Kidney (tissue), 14 donors: ENCODE measurements around the gene USF2. TPM values are rescaled to one million over a fixed set of nuclear protein-coding genes. Genes with fewer than 3 reads are reported as not detected.
A peak's percentile ranks its signal among the peaks of the same experiment; 100 is the strongest.

Experiments
- DNase-seq, 5 donors: peaks; one replicate each; pipeline ENCODE4 v3.0.0-alpha.2; 2013 to 2020
- FAIRE-seq: peaks from 2 replicates; lab custom pipeline; 2012; peaks lifted over from hg19 to GRCh38; lab: Jason Lieb, UNC
- H3K27ac ChIP-seq, 2 donors: one replicate each; pipeline ENCODE4 v1.7.0; 2013; ENCODE audit warnings: low read depth in 2 of 2, low read length in 2 of 2, inconsistent platforms in 1 of 2
- H3K27me3 ChIP-seq: one replicate; pipeline ENCODE4 v1.7.1; 2013; ENCODE audit warnings: low read length, inconsistent platforms; ENCODE audit not compliant: control insufficient read depth, insufficient read depth
- H3K36me3 ChIP-seq, 3 donors: one replicate each; pipeline versions ENCODE4 v1.7.0 to v1.7.1; 2013; ENCODE audit warnings: low read length in 3 of 3, control low read depth in 1 of 3, inconsistent platforms in 1 of 3; ENCODE audit not compliant: insufficient read depth in 3 of 3, control insufficient read depth in 2 of 3
- H3K4me1 ChIP-seq, 3 donors: one replicate each; pipeline versions ENCODE4 v1.7.0 to v1.7.1; 2013; ENCODE audit warnings: low read length in 3 of 3, inconsistent platforms in 1 of 3, low read depth in 1 of 3; ENCODE audit not compliant: control insufficient read depth in 2 of 3, insufficient read depth in 2 of 3
- H3K4me3 ChIP-seq, 3 donors: one replicate each; pipeline versions ENCODE4 v1.7.0 to v1.8.1; 2013; ENCODE audit warnings: low read length in 3 of 3, control low read depth in 1 of 3, inconsistent platforms in 1 of 3
- H3K9ac ChIP-seq, 3 donors: one replicate each; pipeline versions ENCODE4 v1.7.0 to v1.7.1; 2013; ENCODE audit warnings: low read length in 3 of 3, control low read depth in 1 of 3, inconsistent platforms in 1 of 3
- H3K9me3 ChIP-seq, 3 donors: one replicate each; pipeline versions ENCODE4 v1.7.0 to v1.7.1; 2013; ENCODE audit warnings: low read length in 3 of 3, control low read depth in 1 of 3, inconsistent platforms in 1 of 3; ENCODE audit not compliant: control insufficient read depth in 2 of 3, insufficient read depth in 1 of 3
- intact Hi-C: fragments of 100-400 bp; cut with DNase I; formaldehyde crosslinking; loops from one replicate; pipeline ENCODE4 v1.11.1; 2022
- polyA plus RNA-seq: library from polyadenylated mRNA; stranded (reverse); fragments of 350-450 nt; fragmentation: Illumina TruSeq; extraction: RNeasy Lipid Tissue Mini Kit (QIAGEN cat#74804); gene quantifications from one replicate; pipeline ENCODE4 v1.2.3, GENCODE V29; 2014; ENCODE audit warnings: low read depth, low replicate concordance; ENCODE audit not compliant: insufficient read depth
- total RNA-seq: library from RNA; stranded (reverse); fragmentation: NEBNext Ultra II Directional; extraction: Animal tissue kit (Norgen Biotek cat#: 25700); gene quantifications from one replicate; pipeline ENCODE4 v1.2.1, GENCODE V29; 2021
- TF ChIP-seq, protein P1 (sequence below): IDR thresholded peaks from 3 replicates; pipeline ENCODE4 v1.5.1; 2012; ENCODE audit warnings: mild to moderate bottlenecking, moderate library complexity, borderline replicate concordance; ENCODE audit not compliant: insufficient read depth; ENCODE audit errors: extremely low read depth
- donor health status: control.
- donor health status: control.
- donor health status: control.
- donor health status: control.
- donor health status: control.
- donor health status: DM: yes; HTN: yes; CAD: no.
- donor health status: Normal renal cell carcinoma (clear cell type).

The USF2 gene
- total and polyA plus RNA-seq, 2 donors from 2014 or later: 82.8 to 118 TPM

DNA sequence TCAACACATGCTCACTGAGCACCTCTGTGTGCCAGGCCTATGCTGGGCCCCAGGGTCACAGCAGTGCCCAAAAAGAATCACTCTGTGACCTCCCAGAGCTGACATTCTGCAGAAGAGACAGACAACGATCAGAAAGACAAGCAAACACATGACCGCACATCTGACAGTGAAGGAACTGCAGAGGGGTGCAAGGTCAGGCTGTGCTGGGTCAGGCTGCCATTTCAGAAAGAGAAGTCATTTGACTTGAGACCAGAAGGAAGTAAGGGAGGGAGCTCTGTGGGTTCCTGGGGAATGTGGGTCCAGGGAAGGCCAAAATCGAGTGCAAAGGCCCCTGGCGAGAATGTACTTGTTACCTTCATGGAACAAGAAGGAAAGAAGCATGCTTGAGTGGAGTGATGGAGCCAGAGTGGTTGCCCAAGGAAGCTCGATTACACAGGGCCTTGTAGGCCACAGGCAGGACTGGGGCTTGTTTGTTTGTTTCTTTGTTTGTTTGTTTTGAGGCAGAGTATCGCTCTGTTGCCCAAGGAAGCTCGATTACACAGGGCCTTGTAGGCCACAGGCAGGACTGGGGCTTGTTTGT lies 48.8 kb downstream of the USF2 start:
- TF ChIP-seq, protein P1, sequence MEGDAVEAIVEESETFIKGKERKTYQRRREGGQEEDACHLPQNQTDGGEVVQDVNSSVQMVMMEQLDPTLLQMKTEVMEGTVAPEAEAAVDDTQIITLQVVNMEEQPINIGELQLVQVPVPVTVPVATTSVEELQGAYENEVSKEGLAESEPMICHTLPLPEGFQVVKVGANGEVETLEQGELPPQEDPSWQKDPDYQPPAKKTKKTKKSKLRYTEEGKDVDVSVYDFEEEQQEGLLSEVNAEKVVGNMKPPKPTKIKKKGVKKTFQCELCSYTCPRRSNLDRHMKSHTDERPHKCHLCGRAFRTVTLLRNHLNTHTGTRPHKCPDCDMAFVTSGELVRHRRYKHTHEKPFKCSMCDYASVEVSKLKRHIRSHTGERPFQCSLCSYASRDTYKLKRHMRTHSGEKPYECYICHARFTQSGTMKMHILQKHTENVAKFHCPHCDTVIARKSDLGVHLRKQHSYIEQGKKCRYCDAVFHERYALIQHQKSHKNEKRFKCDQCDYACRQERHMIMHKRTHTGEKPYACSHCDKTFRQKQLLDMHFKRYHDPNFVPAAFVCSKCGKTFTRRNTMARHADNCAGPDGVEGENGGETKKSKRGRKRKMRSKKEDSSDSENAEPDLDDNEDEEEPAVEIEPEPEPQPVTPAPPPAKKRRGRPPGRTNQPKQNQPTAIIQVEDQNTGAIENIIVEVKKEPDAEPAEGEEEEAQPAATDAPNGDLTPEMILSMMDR: no peak
- FAIRE-seq: no peak
- H3K9ac ChIP-seq: no peak overlapping the region
- no peaks in the 10 kb centered on the region for H3K36me3 ChIP-seq
- peaks cover 0 to 5% (median 2%) of the 10 kb centered on the region in 3 donors for H3K9me3 ChIP-seq
- intact Hi-C loops: no loop called here
- no peaks in the 10 kb centered on the region for H3K27me3 ChIP-seq
- H3K27ac ChIP-seq: no peak overlapping the region
- no peak overlapping the region for H3K4me3 ChIP-seq
- no peak for DNase-seq
- peaks cover 0 to 6% (median 0%) of the 10 kb centered on the region in 3 donors for H3K4me1 ChIP-seq

DNA sequence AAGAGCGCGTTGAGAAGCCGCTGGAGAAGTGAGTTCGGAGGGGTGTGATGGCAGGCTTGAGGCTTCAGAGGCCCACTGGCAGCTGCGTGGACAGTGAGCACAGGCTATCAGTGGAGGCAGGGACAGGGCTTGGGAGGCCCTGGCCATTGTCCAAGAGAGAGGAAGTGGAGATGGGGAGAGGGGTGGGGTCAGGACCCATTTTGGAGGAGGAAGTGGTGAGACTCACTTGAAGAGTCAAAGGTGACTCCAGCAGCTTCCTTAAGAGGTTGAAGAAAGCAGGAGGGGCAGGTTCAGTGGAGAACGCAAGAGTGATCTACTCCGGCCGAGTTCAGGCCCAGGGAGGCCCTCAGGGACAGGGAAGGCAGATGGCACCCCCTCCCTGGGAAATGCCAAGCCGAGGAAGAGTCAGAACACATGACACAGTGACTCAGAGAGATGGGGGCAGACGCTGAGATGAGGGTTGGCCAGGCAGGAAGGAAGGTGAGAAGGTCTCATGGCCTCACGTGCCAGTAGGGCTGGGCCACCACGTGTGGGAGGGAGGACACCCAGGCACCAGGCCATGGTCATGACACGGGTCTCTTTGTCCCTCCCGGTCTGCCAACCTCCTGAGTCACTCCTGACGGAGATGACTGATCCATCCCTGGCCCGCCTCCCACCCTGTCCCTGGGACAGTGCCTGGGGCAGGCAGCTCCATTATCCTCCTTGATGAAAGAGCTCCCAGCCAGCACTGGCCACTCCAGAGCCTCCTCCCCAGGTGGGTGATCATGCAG lies 50.1 kb downstream of the USF2 start:
- TF ChIP-seq, protein P1: no peak
- FAIRE-seq (no peak), DNase-seq (peak in 2 of 5 donors; percentile 39 to 90)
- Histone ChIP-seq H3K9ac (no peak overlapping the region), H3K9me3 (peaks cover 0 to 5% (median 2%) of the 10 kb centered on the region in 3 donors), H3K27ac (peak overlapping the region in 1 of 2 donors; percentile 20), H3K4me3 (no peak overlapping the region), H3K36me3 (no peaks in the 10 kb centered on the region), H3K27me3 (no peaks in the 10 kb centered on the region), H3K4me1 (peaks cover 0 to 6% (median 0%) of the 10 kb centered on the region in 3 donors)
- intact Hi-C loops: no loop called here

DNA sequence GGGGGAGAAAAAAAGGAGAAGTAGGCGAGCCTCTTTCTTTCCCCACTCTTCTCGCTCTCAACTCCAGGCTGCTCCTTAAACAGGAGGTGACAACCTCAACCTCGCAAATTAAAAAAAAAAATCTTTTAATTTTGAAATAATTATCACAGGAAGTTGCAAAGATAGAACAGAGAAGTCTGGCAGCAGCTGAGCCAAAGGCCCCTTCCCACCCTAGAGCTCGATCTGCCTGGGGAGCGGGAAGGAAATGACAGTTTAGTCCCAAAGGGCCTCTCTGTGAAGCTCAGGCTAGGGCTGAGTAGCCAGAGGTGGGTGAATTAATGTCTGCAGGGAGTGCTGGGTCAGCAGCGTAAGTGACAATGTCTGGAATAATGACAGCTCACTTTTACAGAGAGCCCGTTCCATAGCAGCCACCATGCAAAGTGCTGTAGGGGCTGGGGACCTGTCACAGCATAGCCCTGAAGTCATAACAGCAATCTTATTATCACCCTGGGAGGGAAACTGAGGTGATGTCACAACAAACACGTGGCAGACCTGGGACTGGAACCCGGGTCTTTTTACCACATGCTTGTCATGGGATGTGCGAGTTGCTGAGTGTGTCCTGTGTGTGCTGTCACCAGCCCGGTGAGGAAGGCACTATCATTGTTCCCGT lies 51.4 kb downstream of the USF2 start:
- Histone ChIP-seq H3K9me3 (peaks cover 0 to 5% (median 2%) of the 10 kb centered on the region in 3 donors), H3K27ac (no peak overlapping the region), H3K27me3 (no peaks in the 10 kb centered on the region), H3K9ac (no peak overlapping the region), H3K36me3 (no peaks in the 10 kb centered on the region), H3K4me3 (no peak overlapping the region), H3K4me1 (peaks cover 0 to 6% (median 0%) of the 10 kb centered on the region in 3 donors)
- DNase-seq: no peak
- intact Hi-C loops: no loop called here
- FAIRE-seq: no peak
- TF ChIP-seq, protein P1: no peak
